SH-SY5Y (cell line): Measurements from ENCODE around the gene CRTC3.

ENCODE experiments used
- GATA2 ChIP-seq: IDR thresholded peaks from 2 replicates; pipeline ENCODE4 v1.6.1; 2011; ENCODE audit warnings: mild to moderate bottlenecking, low read depth, low read length
- GATA3 ChIP-seq: IDR thresholded peaks from 2 replicates; pipeline ENCODE4 v1.6.1; 2011; ENCODE audit warnings: low read depth, mild to moderate bottlenecking, low read length, moderate library complexity

DNA sequence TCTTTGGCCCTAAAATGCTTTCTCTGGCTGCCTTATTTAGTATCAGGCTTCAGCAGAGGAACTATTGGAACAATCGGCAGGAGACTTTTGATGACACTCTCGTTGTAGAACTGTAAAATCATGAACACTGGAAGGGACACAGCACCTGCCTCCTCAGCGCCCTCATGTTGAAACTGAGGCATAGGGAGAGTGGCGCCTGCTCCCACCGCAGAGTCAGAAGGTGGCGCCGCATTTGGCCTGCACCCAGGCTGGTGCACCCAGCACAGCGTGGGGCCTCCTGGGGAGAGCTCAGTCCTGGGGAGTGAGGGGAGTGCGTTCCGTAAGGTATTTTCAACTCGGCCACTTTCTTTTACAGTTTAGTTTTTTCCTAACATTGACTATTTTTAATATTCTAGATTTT, 109.2 kb downstream of the CRTC3 start:
- TF ChIP-seq GATA3 (no peak), GATA2 (no peak)
